K562 (cell line): ENCODE results near the gene TMCC1.

Experiments
- NFIX ChIP-seq: fragments of 250-450 bp; sonication (Bioruptor Pico); IDR thresholded peaks from 2 replicates; pipeline ENCODE4 v1.4.0; 2020; ENCODE audit warnings: low read depth, mild to moderate bottlenecking, moderate library complexity
- TEAD4 ChIP-seq, 2 experiments: sonication (generic) in 1 of 2; formaldehyde crosslinking in 1 of 2; IDR thresholded peaks; 2 replicates each; pipeline versions ENCODE4 v1.6.1 to v1.8.0; 2012 to 2022; ENCODE audit warnings: borderline replicate concordance in 1 of 2, inconsistent platforms in 1 of 2, low read length in 1 of 2, mild to moderate bottlenecking in 1 of 2, missing genetic modification reagents in 1 of 2
- ZC3H4 ChIP-seq: sonication (generic); formaldehyde crosslinking; IDR thresholded peaks from 2 replicates; pipeline ENCODE4 v1.9.0; 2021; ENCODE audit warnings: missing genetic modification reagents, borderline replicate concordance

GRCh38 chr3:129911261-129911861 lies 17.9 kb upstream of the TMCC1 start:
- TF ChIP-seq NFIX (no peak), TEAD4 (IDR thresholded peaks at IDR 0.05; ENCODE audit: low read length) (no peak), TEAD4 (CRISPR knock-in tag; IDR thresholded peaks at IDR 0.05; ENCODE audit: borderline replicate concordance) (no peak), ZC3H4 (CRISPR knock-in tag) (no peak)
